H9 (cell line): ENCODE results near the gene ARL14EP. TPM values are rescaled to one million over a fixed set of nuclear protein-coding genes. Genes with fewer than 3 reads are reported as not detected.

Source experiments
- DNase-seq: peaks from one replicate; pipeline ENCODE4 v3.0.0-alpha.2; 2017
- H2AFZ ChIP-seq: one replicate; pipeline ENCODE4 v1.6.1; 2013; ENCODE audit warnings: mild to moderate bottlenecking, low read length, control low read depth, moderate library complexity
- H2AK5ac ChIP-seq: 2 replicates; pipeline ENCODE4 v1.6.1; 2013; ENCODE audit warnings: low read length, control low read depth, mixed read lengths; ENCODE audit not compliant: insufficient read length
- H2BK120ac ChIP-seq: one replicate; pipeline ENCODE4 v1.6.1; 2013; ENCODE audit warnings: low read depth, mild to moderate bottlenecking, low read length, control low read depth, inconsistent platforms; ENCODE audit not compliant: poor library complexity, severe bottlenecking
- H2BK12ac ChIP-seq: 2 replicates; pipeline ENCODE4 v1.6.1; 2013; ENCODE audit warnings: low read length, control low read depth, mixed read lengths, low read depth; ENCODE audit not compliant: insufficient read length
- H2BK15ac ChIP-seq: 2 replicates; pipeline ENCODE4 v1.6.1; 2013; ENCODE audit warnings: low read depth, low read length, control low read depth
- H2BK20ac ChIP-seq: one replicate; pipeline ENCODE4 v1.6.1; 2013; ENCODE audit warnings: low read depth, mild to moderate bottlenecking, low read length, control low read depth, inconsistent platforms; ENCODE audit not compliant: poor library complexity, severe bottlenecking
- H2BK5ac ChIP-seq: 2 replicates; pipeline ENCODE4 v1.6.1; 2013; ENCODE audit warnings: low read length, control low read depth, mixed read lengths; ENCODE audit not compliant: insufficient read length
- H3K14ac ChIP-seq: 2 replicates; pipeline ENCODE4 v1.6.1; 2013; ENCODE audit warnings: low read length, control low read depth; ENCODE audit not compliant: insufficient read depth
- H3K18ac ChIP-seq: 2 replicates; pipeline ENCODE4 v1.6.1; 2013; ENCODE audit warnings: low read depth, mild to moderate bottlenecking, mixed read lengths, low read length, control low read depth; ENCODE audit not compliant: insufficient read length
- H3K23ac ChIP-seq: 2 replicates; pipeline ENCODE4 v1.6.1; 2013; ENCODE audit warnings: low read length, control low read depth, mixed read lengths, low read depth; ENCODE audit not compliant: insufficient read length
- H3K23me2 ChIP-seq: 2 replicates; pipeline ENCODE4 v1.6.1; 2013; ENCODE audit warnings: low read depth, mild to moderate bottlenecking, mixed read lengths, low read length, control low read depth; ENCODE audit not compliant: insufficient read length, poor library complexity, severe bottlenecking
- H3K27ac ChIP-seq: 2 replicates; pipeline ENCODE4 v1.5.1; 2013; ENCODE audit warnings: low read length, control low read depth, mixed read lengths, low read depth; ENCODE audit not compliant: insufficient read length
- H3K27me3 ChIP-seq: 2 replicates; pipeline ENCODE4 v1.6.1; 2013; ENCODE audit warnings: low read length, control low read depth, inconsistent platforms; ENCODE audit not compliant: insufficient read depth
- H3K4ac ChIP-seq: 2 replicates; pipeline ENCODE4 v1.6.1; 2013; ENCODE audit warnings: low read depth, mild to moderate bottlenecking, control low read depth, inconsistent platforms, low read length, moderate library complexity
- H3K4me1 ChIP-seq: 2 replicates; pipeline ENCODE4 v1.6.1; 2013; ENCODE audit warnings: low read length, control low read depth, inconsistent platforms; ENCODE audit not compliant: insufficient read depth
- H3K4me2 ChIP-seq: 2 replicates; pipeline ENCODE4 v1.6.1; 2013; ENCODE audit warnings: low read length, control low read depth, mixed read lengths; ENCODE audit not compliant: insufficient read length, insufficient read depth
- H3K56ac ChIP-seq: 2 replicates; pipeline ENCODE4 v1.6.1; 2013; ENCODE audit warnings: low read depth, mild to moderate bottlenecking, mixed read lengths, low read length, control low read depth; ENCODE audit not compliant: insufficient read length
- H3K79me1 ChIP-seq: 2 replicates; pipeline ENCODE4 v1.6.1; 2013; ENCODE audit warnings: low read depth, mild to moderate bottlenecking, moderate library complexity, low read length, control low read depth, inconsistent platforms; ENCODE audit not compliant: insufficient read depth, poor library complexity, severe bottlenecking
- H3K79me2 ChIP-seq: 2 replicates; pipeline ENCODE4 v1.6.1; 2013; ENCODE audit warnings: low read length, control low read depth, inconsistent platforms; ENCODE audit not compliant: insufficient read depth
- H3K9ac ChIP-seq: 2 replicates; pipeline ENCODE4 v1.6.1; 2013; ENCODE audit warnings: low read length, control low read depth, mixed read lengths; ENCODE audit not compliant: insufficient read length; ENCODE audit errors: extremely low read depth
- H3K9me3 ChIP-seq: one replicate; pipeline ENCODE4 v1.6.1; 2013; ENCODE audit warnings: low read depth, low read length, inconsistent platforms; ENCODE audit not compliant: control insufficient read depth
- H3T11ph ChIP-seq: one replicate; pipeline ENCODE4 v1.6.1; 2013; ENCODE audit warnings: mild to moderate bottlenecking, low read length, control low read depth, inconsistent platforms
- H4K20me1 ChIP-seq: one replicate; pipeline ENCODE4 v1.6.1; 2013; ENCODE audit not compliant: control insufficient read depth, insufficient read length, insufficient read depth
- H4K5ac ChIP-seq: 2 replicates; pipeline ENCODE4 v1.6.1; 2013; ENCODE audit warnings: low read depth, mild to moderate bottlenecking, mixed read lengths, low read length, control low read depth; ENCODE audit not compliant: insufficient read length
- H4K8ac ChIP-seq: replicated peaks from 2 replicates; pipeline ENCODE4 v1.6.1; 2013; ENCODE audit warnings: low read length, control low read depth, mixed read lengths, low read depth; ENCODE audit not compliant: insufficient read length
- H4K91ac ChIP-seq: 2 replicates; pipeline ENCODE4 v1.6.1; 2013; ENCODE audit warnings: low read depth, mild to moderate bottlenecking, moderate library complexity, mixed read lengths, low read length, control low read depth; ENCODE audit not compliant: insufficient read length
- H3K27ac Mint-ChIP-seq, 3 experiments: 2 replicates in 2 of 3; 3 replicates in 1 of 3; pipeline ENCODE4 v1.8.0; 2020 to 2021; ENCODE audit warnings: mixed read lengths in 3 of 3, mild to moderate bottlenecking in 1 of 3, moderate library complexity in 1 of 3
- H3K27me3 Mint-ChIP-seq: 2 replicates; pipeline ENCODE4 v1.8.0; 2021; ENCODE audit warnings: low read depth, mild to moderate bottlenecking, moderate library complexity, mixed read lengths
- H3K36me3 Mint-ChIP-seq, 3 experiments: 2 replicates in 2 of 3; 3 replicates in 1 of 3; pipeline ENCODE4 v1.8.0; 2020 to 2021; ENCODE audit warnings: low read depth in 3 of 3, mixed read lengths in 3 of 3; ENCODE audit not compliant: insufficient read depth in 1 of 3
- H3K4me1 Mint-ChIP-seq, 2 experiments: 2 replicates each; pipeline ENCODE4 v1.8.0; 2020; ENCODE audit warnings: mixed read lengths in 2 of 2
- H3K4me3 Mint-ChIP-seq, 2 experiments: 2 replicates in 1 of 2; 3 replicates in 1 of 2; pipeline ENCODE4 v1.8.0; 2020 to 2021; ENCODE audit warnings: mild to moderate bottlenecking in 2 of 2, mixed read lengths in 2 of 2, moderate library complexity in 1 of 2
- H3K9me3 Mint-ChIP-seq, 2 experiments: 2 replicates in 1 of 2; 3 replicates in 1 of 2; pipeline ENCODE4 v1.8.0; 2020; ENCODE audit warnings: mild to moderate bottlenecking in 2 of 2, mixed read lengths in 2 of 2, moderate library complexity in 1 of 2
- CTCF ChIP-seq: fragments of 200-600 bp; sonication (generic); conservative IDR thresholded peaks from 3 replicates; pipeline ENCODE4 v1.8.0; 2021; ENCODE audit warnings: antibody characterized with exemption, mild to moderate bottlenecking
- WGBS: extraction: QIAGEN DNeasy Blood & Tissue Kit; methylation state at CpG from one replicate; pipeline ENCODE4 v1.1.7; 2013; ENCODE audit warnings: missing lambda C conversion rate, low lambda C conversion rate, mixed read lengths; ENCODE audit not compliant: insufficient read length; ENCODE audit errors: extremely low coverage; 5-methylcytosine and 5-hydroxymethylcytosine counted together
- total RNA-seq: library from RNA; stranded (reverse); gene quantifications from 2 replicates; pipeline ENCODE4 v1.2.1, GENCODE V29; 2021

The ARL14EP gene
- total RNA-seq, 1 experiment from 2014 or later = 20.9 TPM

- no peak overlapping the region for H3K4me3 Mint-ChIP-seq
These were observed 6.7 kb upstream of the ARL14EP start for GRCh38 chr11:30316237-30316636.

More at GRCh38 chr11:30316237-30316636, 6.7 kb upstream of the ARL14EP start:
- Histone ChIP-seq H2AFZ (no peak overlapping the region), H4K5ac (no peak overlapping the region), H4K91ac (no peak overlapping the region), H3T11ph (no peak overlapping the region), H4K8ac (no peak overlapping the region), H2BK20ac (no peak overlapping the region), H3K4me2 (no peak overlapping the region), H2BK5ac (no peak overlapping the region), H3K27ac (no peak overlapping the region), H3K79me2 (no peaks in the 10 kb centered on the region), H4K20me1 (no peaks in the 10 kb centered on the region), H2BK15ac (no peak overlapping the region), H3K18ac (no peak overlapping the region), H3K27me3 (no peaks in the 10 kb centered on the region), H3K23me2 (no peaks in the 10 kb centered on the region), H2BK120ac (no peak overlapping the region), H3K9me3 (no peaks in the 10 kb centered on the region), H3K56ac (no peak overlapping the region), H2AK5ac (no peak overlapping the region), H2BK12ac (no peak overlapping the region), H3K4me1 (no peaks in the 10 kb centered on the region), H3K9ac (no peak overlapping the region), H3K14ac (no peak overlapping the region), H3K79me1 (no peaks in the 10 kb centered on the region), H3K4ac (no peak overlapping the region), H3K23ac (no peak overlapping the region)
- no CpG with 5 or more reads among the region's 1 CpG for WGBS
- peaks cover 39% of the 10 kb centered on the region for H3K27me3 Mint-ChIP-seq
- no peak for DNase-seq
- no peak overlapping the region for H3K27ac Mint-ChIP-seq
- H3K9me3 Mint-ChIP-seq = peaks cover 2 to 6% of the 10 kb centered on the region in 2 experiments; a peak in 4 of 5 replicates
- no peak for TF ChIP-seq CTCF
- no peaks in the 10 kb centered on the region for H3K4me1 Mint-ChIP-seq
- 0 out of 7 replicates have a peak, but pooled peaks cover 0 to 2% (median 0%) of the 10 kb centered on the region in 3 experiments for H3K36me3 Mint-ChIP-seq
